GM19239 (cell line): Measurements from ENCODE around the gene TXNDC2.

Source experiments
- DNase-seq: peaks from one replicate; pipeline ENCODE4 v3.0.0; 2011; ENCODE audit warnings: low spot score; ENCODE audit not compliant: insufficient read length
- FAIRE-seq: peaks from 2 replicates; lab custom pipeline; 2011; peaks lifted over from hg19 to GRCh38; lab: Jason Lieb, UNC

The TXNDC2 gene

GRCh38 chr18:9926977-9927376, 41.2 kb downstream of the TXNDC2 start:
- no peak for DNase-seq
- no peak for FAIRE-seq

- DNase-seq (no peak), FAIRE-seq (no peak)
These were observed 41.8 kb downstream of the TXNDC2 start for GRCh38 chr18:9927392-9928063.

GRCh38 chr18:9928646-9929259, 43.0 kb downstream of the TXNDC2 start:
- no peak for FAIRE-seq
- no peak for DNase-seq

GRCh38 chr18:9930299-9930884, 44.6 kb downstream of the TXNDC2 start:
- FAIRE-seq (no peak), DNase-seq (no peak)

GRCh38 chr18:9931146-9931545, 45.4 kb downstream of the TXNDC2 start:
- DNase-seq (no peak), FAIRE-seq (no peak)

GRCh38 chr18:9931678-9932077, 45.9 kb downstream of the TXNDC2 start:
- FAIRE-seq (no peak), DNase-seq (no peak)

- FAIRE-seq (no peak), DNase-seq (no peak)
These were observed 48.1 kb downstream of the TXNDC2 start for GRCh38 chr18:9933865-9934264.

GRCh38 chr18:9934274-9934673, 48.5 kb downstream of the TXNDC2 start:
- FAIRE-seq (no peak), DNase-seq (no peak)
